Cardiac fibroblast (primary cell): ENCODE data around the gene ADAM19.

Experiments used
- DNase-seq, 2 donors: peaks; one replicate each; pipeline versions ENCODE4 v3.0.0 to v3.0.0-alpha.2; 2010; ENCODE audit warnings: low read depth in 2 of 2
- H3K4me3 ChIP-seq, 2 donors: replicated peaks in 1 of 2; 1 replicate in 1 of 2; 2 replicates in 1 of 2; pipeline ENCODE4 v1.5.1; 2011; ENCODE audit warnings: low read depth in 2 of 2, low read length in 2 of 2, mild to moderate bottlenecking in 2 of 2, moderate library complexity in 1 of 2
- TF ChIP-seq, protein P1 (sequence below): IDR thresholded peaks from one replicate; pipeline ENCODE4 v1.5.1; 2011; ENCODE audit warnings: low read depth, mild to moderate bottlenecking, low read length, inconsistent platforms

The ADAM19 gene

DNA sequence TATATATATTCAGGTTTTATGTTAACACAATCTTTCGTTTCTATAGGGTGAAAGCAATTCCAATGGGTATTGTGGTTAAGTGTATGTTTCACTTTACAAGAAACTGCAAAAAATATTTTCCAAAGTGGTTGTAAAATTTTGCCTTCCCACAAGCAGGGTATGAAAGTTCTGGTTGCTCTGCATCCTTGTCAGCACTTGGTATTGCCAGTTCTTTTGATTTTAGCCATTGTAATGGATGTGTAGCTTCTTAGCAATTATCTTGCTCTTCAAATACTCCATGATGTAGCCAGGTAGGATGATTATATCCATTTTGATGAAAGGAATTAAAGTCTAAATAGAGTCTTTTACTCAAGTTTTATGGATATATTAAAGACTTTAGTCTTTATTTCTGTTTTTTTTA lies 9.1 kb upstream of the ADAM19 start:
- TF ChIP-seq, protein P1, sequence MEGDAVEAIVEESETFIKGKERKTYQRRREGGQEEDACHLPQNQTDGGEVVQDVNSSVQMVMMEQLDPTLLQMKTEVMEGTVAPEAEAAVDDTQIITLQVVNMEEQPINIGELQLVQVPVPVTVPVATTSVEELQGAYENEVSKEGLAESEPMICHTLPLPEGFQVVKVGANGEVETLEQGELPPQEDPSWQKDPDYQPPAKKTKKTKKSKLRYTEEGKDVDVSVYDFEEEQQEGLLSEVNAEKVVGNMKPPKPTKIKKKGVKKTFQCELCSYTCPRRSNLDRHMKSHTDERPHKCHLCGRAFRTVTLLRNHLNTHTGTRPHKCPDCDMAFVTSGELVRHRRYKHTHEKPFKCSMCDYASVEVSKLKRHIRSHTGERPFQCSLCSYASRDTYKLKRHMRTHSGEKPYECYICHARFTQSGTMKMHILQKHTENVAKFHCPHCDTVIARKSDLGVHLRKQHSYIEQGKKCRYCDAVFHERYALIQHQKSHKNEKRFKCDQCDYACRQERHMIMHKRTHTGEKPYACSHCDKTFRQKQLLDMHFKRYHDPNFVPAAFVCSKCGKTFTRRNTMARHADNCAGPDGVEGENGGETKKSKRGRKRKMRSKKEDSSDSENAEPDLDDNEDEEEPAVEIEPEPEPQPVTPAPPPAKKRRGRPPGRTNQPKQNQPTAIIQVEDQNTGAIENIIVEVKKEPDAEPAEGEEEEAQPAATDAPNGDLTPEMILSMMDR = no peak
- DNase-seq = no peak
- no peak overlapping the region for H3K4me3 ChIP-seq

DNA sequence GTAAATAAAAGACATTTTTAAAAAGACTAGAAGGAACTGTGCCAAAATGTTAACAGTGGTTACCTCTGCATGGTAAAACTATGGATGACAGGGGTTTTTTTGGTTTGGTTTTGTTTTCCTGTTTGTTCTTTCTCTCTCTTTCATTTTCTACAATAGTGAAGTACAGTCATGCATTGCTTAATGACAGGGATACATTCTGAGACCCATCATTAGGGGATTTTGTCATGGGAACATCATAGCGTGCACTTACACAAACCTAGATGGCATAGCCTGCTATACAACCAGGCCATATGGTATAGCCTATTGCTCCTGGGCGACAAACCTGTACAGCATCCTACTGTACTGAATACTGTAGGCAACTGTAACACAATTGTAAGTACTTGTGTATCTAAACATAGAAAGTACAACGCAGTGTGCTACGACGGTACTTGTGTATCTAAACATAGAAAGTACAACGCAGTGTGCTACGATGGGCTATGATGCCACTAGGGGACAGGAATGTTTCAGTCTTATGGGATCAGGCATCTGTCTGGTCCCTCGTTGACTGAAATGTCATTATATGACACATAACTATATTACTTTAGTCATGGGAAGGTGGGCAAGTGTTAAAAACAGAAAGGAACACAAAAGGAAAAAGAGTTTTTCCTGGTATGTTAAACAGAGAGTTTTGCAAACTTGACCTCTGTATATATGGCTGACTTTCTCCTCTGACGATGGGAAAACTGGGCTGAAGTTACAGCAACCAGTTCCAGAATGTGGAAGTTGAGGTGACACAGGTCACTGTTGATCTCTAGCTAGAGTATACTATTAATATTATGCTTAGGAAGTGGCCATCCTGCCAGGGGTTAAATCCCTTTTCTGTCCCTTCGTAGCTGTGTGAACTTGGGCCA lies 7.4 kb upstream of the ADAM19 start:
- TF ChIP-seq, protein P1 = no peak
- H3K4me3 ChIP-seq = no peak overlapping the region
- DNase-seq = no peak

DNA sequence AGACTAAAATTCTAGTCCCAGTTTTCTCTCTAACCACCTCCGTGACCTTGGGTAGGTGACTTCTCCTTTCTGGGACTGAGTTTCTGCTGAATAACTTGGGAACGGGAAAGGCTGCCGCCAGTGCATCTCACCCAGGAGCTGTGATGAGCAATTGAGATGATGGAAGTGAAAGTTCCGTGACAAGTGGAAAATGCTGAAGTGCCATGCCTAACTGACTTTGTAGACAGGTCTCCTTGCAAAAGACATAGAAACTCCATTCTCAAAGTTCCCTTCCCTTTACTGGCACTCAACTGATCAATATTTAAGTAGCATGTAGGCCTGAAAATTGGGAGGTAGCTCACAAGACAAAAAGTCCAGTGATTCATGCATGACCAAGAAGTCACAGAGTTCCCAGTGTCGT lies 6.3 kb upstream of the ADAM19 start:
- no peak for DNase-seq

DNA sequence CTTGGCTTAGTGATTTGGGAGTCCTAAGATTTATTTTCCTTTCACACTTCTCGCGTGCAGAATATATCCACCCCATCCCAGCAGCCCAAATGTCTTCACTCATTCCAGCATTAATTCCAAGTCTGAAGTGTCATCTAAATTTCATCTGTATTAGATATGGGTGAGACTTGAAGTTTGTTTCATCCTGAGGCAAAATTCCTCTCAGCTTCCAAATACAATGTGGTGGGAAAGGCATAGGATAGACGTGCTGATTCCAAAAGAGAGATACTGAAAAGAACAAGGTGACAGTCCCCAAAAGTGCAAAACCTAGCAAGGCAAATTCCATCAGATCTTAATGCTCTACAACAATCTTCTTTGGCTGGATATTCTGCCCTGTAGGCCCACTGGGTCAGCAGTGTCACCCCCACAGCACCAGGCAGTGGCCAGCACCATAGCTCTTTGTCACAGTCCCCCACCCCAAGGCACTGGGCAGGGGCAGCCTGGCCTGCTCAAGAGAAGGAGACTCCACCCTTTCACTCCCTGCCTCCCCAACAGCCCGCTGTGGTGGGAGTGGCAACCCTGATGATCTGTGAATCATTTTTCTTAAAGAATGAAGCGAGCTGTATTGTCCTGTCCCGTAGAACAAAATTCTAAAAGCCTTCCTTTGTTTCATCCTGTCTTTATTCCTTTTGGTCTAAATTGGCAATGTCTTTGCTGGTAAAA lies 2.7 kb upstream of the ADAM19 start:
- H3K4me3 ChIP-seq = no peak overlapping the region
- DNase-seq = no peak
- TF ChIP-seq, protein P1 = no peak

More for the DNA sequence above, 6.3 kb upstream of the ADAM19 start:
- TF ChIP-seq, protein P1 = no peak
- no peak overlapping the region for H3K4me3 ChIP-seq

DNA sequence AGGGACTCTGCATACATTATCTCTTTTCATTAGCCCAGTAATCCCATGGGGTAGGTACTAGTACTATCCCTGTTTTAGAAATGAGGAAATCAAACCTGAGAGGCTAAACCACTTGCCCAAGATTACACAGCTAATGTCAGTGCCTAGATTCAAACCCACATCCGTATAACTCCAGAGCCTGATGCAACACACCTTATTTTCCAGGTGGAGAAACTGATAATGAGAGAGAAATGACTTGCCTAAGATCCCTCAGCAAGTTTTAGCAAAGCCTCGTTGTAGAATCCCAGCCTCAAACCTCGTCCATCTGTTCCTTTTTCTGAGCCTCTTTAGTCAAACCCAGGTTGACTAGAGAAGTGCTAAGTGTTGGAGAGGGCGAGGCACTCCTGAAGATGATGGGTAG lies 1.1 kb upstream of the ADAM19 start:
- no peak overlapping the region for H3K4me3 ChIP-seq
- TF ChIP-seq, protein P1 = no peak
- no peak for DNase-seq

DNA sequence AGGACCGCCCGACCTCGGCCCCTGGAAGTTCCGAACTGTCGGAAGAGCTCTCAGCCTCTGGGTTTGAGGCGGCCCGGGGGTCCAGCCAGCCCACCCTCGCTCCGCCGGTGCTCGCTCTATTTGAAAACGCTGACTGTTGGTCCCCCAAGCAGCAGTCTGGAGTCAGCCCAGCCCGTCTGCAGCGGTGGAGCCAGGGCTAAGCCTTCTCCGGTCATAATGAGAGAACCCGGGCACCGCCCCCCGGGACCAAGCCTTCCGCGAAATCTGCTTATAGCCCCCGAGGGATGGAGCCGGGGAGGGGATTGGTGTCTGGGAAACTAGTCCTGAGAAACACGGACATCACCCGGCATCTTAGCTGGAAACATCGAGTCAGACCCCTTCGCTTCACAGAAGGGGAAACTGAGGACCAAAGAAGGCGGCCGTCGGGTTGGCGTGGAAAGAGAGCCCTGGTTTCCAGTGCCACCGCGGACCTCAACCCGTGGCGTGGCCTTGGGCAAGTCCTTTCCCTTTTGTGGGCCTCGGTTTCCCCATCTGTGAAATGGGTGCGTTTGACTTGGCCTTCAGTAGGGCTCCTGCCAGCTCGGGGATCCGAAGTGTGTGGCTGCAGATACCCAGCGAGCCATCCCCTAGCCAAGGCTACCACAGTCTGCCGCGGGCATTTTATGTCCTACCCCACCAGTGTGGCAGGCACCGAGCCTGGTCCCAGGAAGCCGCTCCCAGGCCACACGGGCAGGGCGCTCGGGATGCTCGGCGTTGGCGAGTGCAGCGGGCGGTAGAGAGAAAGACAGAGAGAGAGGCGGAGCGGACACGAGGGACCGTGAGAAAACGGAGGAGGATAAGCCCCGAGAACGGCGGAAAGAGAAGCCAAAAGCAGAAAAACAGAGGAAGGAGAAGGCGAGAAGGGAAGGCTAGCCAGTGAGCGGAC lies 857 bp downstream of the ADAM19 start:
- peak; percentile 56 to 63 for DNase-seq
- peak overlapping the region; percentile 82 to 94 for H3K4me3 ChIP-seq
- TF ChIP-seq, protein P1 = no peak
